VCaP (cell line): ENCODE data around the gene ZNF200.
A peak's percentile ranks its signal among the peaks of the same experiment; 100 is the strongest.
"Not testable (repeated sequence)": the region's sequence is repeated elsewhere in the genome, so short reads cannot be mapped to it uniquely, and the experiment has no call there.

Experiments used
- H3K27ac ChIP-seq: fragments of 450-650 bp; 2 replicates; pipeline ENCODE4 v1.5.1; 2017
- CTCF ChIP-seq: fragments of 450-650 bp; conservative IDR thresholded peaks from 2 replicates; pipeline ENCODE4 v1.5.1; 2017; ENCODE audit warnings: mild to moderate bottlenecking, moderate library complexity

ZNF200 gene

GRCh38 chr16:3274947-3275346 is 40.0 kb upstream of the ZNF200 start:
- TF ChIP-seq CTCF = no peak
- H3K27ac ChIP-seq = no peak overlapping the region

- no peak for TF ChIP-seq CTCF
- H3K27ac ChIP-seq = no peak overlapping the region
Observed at GRCh38 chr16:3274490-3274889, 39.5 kb upstream of the ZNF200 start.

- H3K27ac ChIP-seq = not testable (repeated sequence)
Observed at GRCh38 chr16:3271281-3271680, 36.3 kb upstream of the ZNF200 start.

- H3K27ac ChIP-seq = not testable (repeated sequence)
Observed at GRCh38 chr16:3270718-3271117, 35.8 kb upstream of the ZNF200 start.

- H3K27ac ChIP-seq = no peak overlapping the region
- TF ChIP-seq CTCF = no peak
Observed at GRCh38 chr16:3268294-3268693, 33.3 kb upstream of the ZNF200 start.

GRCh38 chr16:3266873-3267537 is 32.0 kb upstream of the ZNF200 start:
- H3K27ac ChIP-seq = no peak overlapping the region; the same call in 1 of the 2 replicates

GRCh38 chr16:3264137-3265036 is 29.4 kb upstream of the ZNF200 start:
- H3K27ac ChIP-seq = peak overlapping the region; percentile 82
- no peak for TF ChIP-seq CTCF

More at GRCh38 chr16:3266873-3267537, 32.0 kb upstream of the ZNF200 start:
- TF ChIP-seq CTCF = peak; percentile 76

- peak overlapping the region; percentile 82; the same call in 1 of the 2 replicates for H3K27ac ChIP-seq
- TF ChIP-seq CTCF = no peak
Observed at GRCh38 chr16:3262517-3262916, 27.6 kb upstream of the ZNF200 start.
